ENCODE measurements around the gene OCLN.
"Not testable (repeated sequence)": the region's sequence is repeated elsewhere in the genome, so short reads cannot be mapped to it uniquely, and the experiment has no call there.

Gene OCLN

GRCh38 chr5:69492391-69492922 lies at the start of gene OCLN:
OCLN (plus strand) TSS chr5:69492790; CDS start chr5:69504245, 11,455 bp downstream.
- in situ Hi-C loops (cut with HindIII; ENCODE audit: low sequenced_read_pairs), result no loop called here

- in situ Hi-C loops (cut with HindIII; ENCODE audit: low sequenced_read_pairs), result no loop called here
Measured at GRCh38 chr5:69444127-69444754, 48.3 kb upstream of the OCLN start.

- in situ Hi-C loops (cut with HindIII; ENCODE audit: low sequenced_read_pairs), result no loop called here
Measured at GRCh38 chr5:69449511-69449910, 43.1 kb upstream of the OCLN start.

GRCh38 chr5:69450116-69450515 lies 42.5 kb upstream of the OCLN start:
- in situ Hi-C loops (cut with HindIII; ENCODE audit: low sequenced_read_pairs), result no loop called here

- in situ Hi-C loops (cut with HindIII; ENCODE audit: low sequenced_read_pairs), result not testable (repeated sequence)
Measured at GRCh38 chr5:69450527-69450926, 42.1 kb upstream of the OCLN start.

- in situ Hi-C loops (cut with HindIII; ENCODE audit: low sequenced_read_pairs), result no loop called here
Measured at GRCh38 chr5:69451941-69452647, 40.5 kb upstream of the OCLN start.

- in situ Hi-C loops (cut with HindIII; ENCODE audit: low sequenced_read_pairs), result not testable (repeated sequence)
Measured at GRCh38 chr5:69453487-69453886, 39.1 kb upstream of the OCLN start.

- in situ Hi-C loops (cut with HindIII; ENCODE audit: low sequenced_read_pairs), result no loop called here
Measured at GRCh38 chr5:69454460-69455249, 37.9 kb upstream of the OCLN start.

- in situ Hi-C loops (cut with HindIII; ENCODE audit: low sequenced_read_pairs), result not testable (repeated sequence)
Measured at GRCh38 chr5:69455428-69455988, 37.1 kb upstream of the OCLN start.

GRCh38 chr5:69462170-69462569 lies 30.4 kb upstream of the OCLN start:
- in situ Hi-C loops (cut with HindIII; ENCODE audit: low sequenced_read_pairs), result no loop called here

GRCh38 chr5:69466375-69466774 lies 26.2 kb upstream of the OCLN start:
- in situ Hi-C loops (cut with HindIII; ENCODE audit: low sequenced_read_pairs), result not testable (repeated sequence)

- in situ Hi-C loops (cut with HindIII; ENCODE audit: low sequenced_read_pairs), result no loop called here
Measured at GRCh38 chr5:69467442-69468225, 25.0 kb upstream of the OCLN start.

- in situ Hi-C loops (cut with HindIII; ENCODE audit: low sequenced_read_pairs), result no loop called here
Measured at GRCh38 chr5:69468631-69469030, 24.0 kb upstream of the OCLN start.

- in situ Hi-C loops (cut with HindIII; ENCODE audit: low sequenced_read_pairs), result not testable (repeated sequence)
Measured at GRCh38 chr5:69471516-69471915, 21.1 kb upstream of the OCLN start.

- in situ Hi-C loops (cut with HindIII; ENCODE audit: low sequenced_read_pairs), result not testable (repeated sequence)
Measured at GRCh38 chr5:69472535-69473143, 20.0 kb upstream of the OCLN start.

GRCh38 chr5:69477170-69477569 lies 15.4 kb upstream of the OCLN start:
- in situ Hi-C loops (cut with HindIII; ENCODE audit: low sequenced_read_pairs), result no loop called here

- in situ Hi-C loops (cut with HindIII; ENCODE audit: low sequenced_read_pairs), result not testable (repeated sequence)
Measured at GRCh38 chr5:69478296-69478695, 14.3 kb upstream of the OCLN start.

GRCh38 chr5:69484891-69485290 lies 7.7 kb upstream of the OCLN start:
- in situ Hi-C loops (cut with HindIII; ENCODE audit: low sequenced_read_pairs), result no loop called here

- in situ Hi-C loops (cut with HindIII; ENCODE audit: low sequenced_read_pairs), result no loop called here
Measured at GRCh38 chr5:69485471-69485870, 7.1 kb upstream of the OCLN start.

- in situ Hi-C loops (cut with HindIII; ENCODE audit: low sequenced_read_pairs), result no loop called here
Measured at GRCh38 chr5:69489246-69489645, 3.3 kb upstream of the OCLN start.
